ENCODE data around the gene LHFPL6.

GRCh38 chr13:39410096-39410901 is 192.7 kb downstream of the LHFPL6 start:
- TF ChIP-seq POLR2A (IDR thresholded peaks at IDR 0.05) (no peak), CTCF (IDR thresholded peaks at IDR 0.05) (no peak)
